H1 (cell line): ENCODE measurements around the gene MRPS31. TPM values are rescaled to one million over a fixed set of nuclear protein-coding genes. Genes with fewer than 3 reads are reported as not detected.

Experiments
- CTCF ChIA-PET: fragments of 300-600 bp; sonication (Branson Sonifier 250); formaldehyde crosslinking; loops from one replicate; lab custom pipeline; 2021; ENCODE audit not compliant: partially characterized antibody; lab: Charles Lee
- POLR2A ChIA-PET: fragments of 300-600 bp; sonication (Branson Sonifier 250); formaldehyde crosslinking; loops from one replicate; lab custom pipeline; 2021; ENCODE audit warnings: inconsistent platforms; ENCODE audit not compliant: partially characterized antibody; lab: Charles Lee
- DNase-seq, 2 experiments: peaks; one replicate each; pipeline versions ENCODE4 v3.0.0 to v3.0.0-alpha.2; 2010 to 2022; ENCODE audit warnings: low spot score in 2 of 2, low read depth in 1 of 2, mixed read lengths in 1 of 2
- FAIRE-seq: peaks from 2 replicates; lab custom pipeline; 2011; peaks lifted over from hg19 to GRCh38; lab: Jason Lieb, UNC
- H2AFZ ChIP-seq: 2 replicates; pipeline ENCODE4 v1.8.1; 2012; ENCODE audit warnings: low read length, inconsistent platforms
- H2AK5ac ChIP-seq: 2 replicates; pipeline ENCODE4 v1.6.1; 2013; ENCODE audit warnings: low read depth, low read length
- H2BK120ac ChIP-seq: replicated peaks from 2 replicates; pipeline ENCODE3; 2013; ENCODE audit warnings: low read depth, low read length, inconsistent platforms
- H2BK12ac ChIP-seq: 2 replicates; pipeline ENCODE4 v1.6.1; 2013; ENCODE audit warnings: low read depth, low read length
- H2BK15ac ChIP-seq: 2 replicates; pipeline ENCODE4 v1.6.1; 2013; ENCODE audit warnings: low read length
- H2BK20ac ChIP-seq: 2 replicates; pipeline ENCODE4 v1.6.1; 2013; ENCODE audit warnings: low read length
- H2BK5ac ChIP-seq: 2 replicates; pipeline ENCODE4 v1.6.1; 2013; ENCODE audit warnings: low read depth, low read length
- H3K14ac ChIP-seq: 2 replicates; pipeline ENCODE4 v1.6.1; 2013; ENCODE audit warnings: inconsistent platforms; ENCODE audit not compliant: insufficient read length
- H3K18ac ChIP-seq: 2 replicates; pipeline ENCODE4 v1.6.1; 2013; ENCODE audit warnings: low read length; ENCODE audit errors: extremely low read depth
- H3K23ac ChIP-seq: 2 replicates; pipeline ENCODE4 v1.6.1; 2013; ENCODE audit warnings: inconsistent platforms; ENCODE audit not compliant: insufficient read length
- H3K23me2 ChIP-seq: 2 replicates; pipeline ENCODE4 v1.6.1; 2013; ENCODE audit warnings: low read depth, low read length
- H3K27ac ChIP-seq: 2 replicates; pipeline ENCODE4 v1.6.1; 2011; ENCODE audit warnings: low read depth, low read length, inconsistent platforms
- H3K27me3 ChIP-seq, 4 experiments: replicated peaks in 1 of 4; 1 replicate in 1 of 4; 2 replicates in 3 of 4; pipeline versions ENCODE4 v1.6.1 to v1.8.1; 2011 to 2013; ENCODE audit warnings: low read length in 3 of 4, mild to moderate bottlenecking in 3 of 4, inconsistent platforms in 2 of 4, mixed read lengths in 2 of 4, moderate library complexity in 1 of 4; ENCODE audit not compliant: control insufficient read depth in 3 of 4, insufficient read depth in 3 of 4; ENCODE audit errors: extremely low read depth in 1 of 4
- H3K36me3 ChIP-seq, 4 experiments: 2 replicates each; pipeline versions ENCODE4 v1.6.1 to v1.8.1; 2011 to 2013; ENCODE audit warnings: mild to moderate bottlenecking in 4 of 4, low read length in 3 of 4, moderate library complexity in 2 of 4, control low read depth in 1 of 4, inconsistent platforms in 1 of 4; ENCODE audit not compliant: insufficient read depth in 4 of 4, control insufficient read depth in 2 of 4
- H3K4ac ChIP-seq: replicated peaks from 2 replicates; pipeline ENCODE3; 2013; ENCODE audit warnings: low read length, low read depth, mixed read lengths, inconsistent platforms; ENCODE audit not compliant: insufficient read length
- H3K4me1 ChIP-seq, 4 experiments: replicated peaks in 1 of 4; 1 replicate in 1 of 4; 2 replicates in 3 of 4; pipeline versions ENCODE4 v1.6.1 to v1.8.1; 2011 to 2013; ENCODE audit warnings: low read length in 3 of 4, inconsistent platforms in 2 of 4, mixed read lengths in 1 of 4; ENCODE audit not compliant: insufficient read depth in 4 of 4, control insufficient read depth in 3 of 4
- H3K4me2 ChIP-seq, 2 experiments: 2 replicates each; pipeline versions ENCODE4 v1.6.1 to v1.8.1; 2011 to 2013; ENCODE audit warnings: low read depth in 2 of 2, low read length in 2 of 2, control low read depth in 1 of 2, inconsistent platforms in 1 of 2, mild to moderate bottlenecking in 1 of 2; ENCODE audit not compliant: insufficient read depth in 1 of 2
- H3K4me3 ChIP-seq, 4 experiments: fragments of 200-600, 300-600 bp in 1 of 4; sonication (generic), shearing (Covaris generic), sonication (Bioruptor Twin) in 1 of 4; 2 replicates each; pipeline versions ENCODE4 v1.5.1 to v1.8.1; 2011 to 2016; ENCODE audit warnings: low read length in 4 of 4, low read depth in 3 of 4, control low read depth in 2 of 4, inconsistent platforms in 2 of 4, mild to moderate bottlenecking in 2 of 4, mixed read lengths in 1 of 4, moderate library complexity in 1 of 4; ENCODE audit not compliant: insufficient read depth in 2 of 4; ENCODE audit errors: extremely low read depth in 1 of 4
- H3K56ac ChIP-seq: replicated peaks from 2 replicates; pipeline ENCODE3; 2013; ENCODE audit warnings: low read depth, mild to moderate bottlenecking, mixed read lengths, low read length, inconsistent platforms; ENCODE audit not compliant: insufficient read length
- H3K79me1 ChIP-seq: 2 replicates; pipeline ENCODE4 v1.6.1; 2013; ENCODE audit warnings: low read depth, low read length, control low read depth
- H3K79me2 ChIP-seq, 2 experiments: 2 replicates each; pipeline versions ENCODE4 v1.6.1 to v1.8.1; 2012 to 2013; ENCODE audit warnings: low read length in 2 of 2, mild to moderate bottlenecking in 2 of 2, inconsistent platforms in 1 of 2; ENCODE audit not compliant: insufficient read depth in 2 of 2, control insufficient read depth in 1 of 2
- H3K9ac ChIP-seq, 4 experiments: replicated peaks in 1 of 4; 1 replicate in 1 of 4; 2 replicates in 3 of 4; pipeline versions ENCODE4 v1.6.1 to v1.8.1; 2011 to 2013; ENCODE audit warnings: low read depth in 3 of 4, low read length in 3 of 4, control low read depth in 2 of 4, mild to moderate bottlenecking in 2 of 4, moderate library complexity in 2 of 4, inconsistent platforms in 1 of 4; ENCODE audit errors: extremely low read depth in 1 of 4
- H3K9me3 ChIP-seq, 2 experiments: 2 replicates each; pipeline versions ENCODE4 v1.6.1 to v1.8.1; 2012 to 2013; ENCODE audit warnings: mild to moderate bottlenecking in 2 of 2, moderate library complexity in 2 of 2, control low read depth in 1 of 2, inconsistent platforms in 1 of 2, low read depth in 1 of 2, low read length in 1 of 2, mixed read lengths in 1 of 2; ENCODE audit not compliant: insufficient read depth in 2 of 2
- H4K20me1 ChIP-seq, 2 experiments: replicated peaks in 1 of 2; 2 replicates each; pipeline versions ENCODE3 to v1.8.1; 2011 to 2013; ENCODE audit warnings: inconsistent platforms in 2 of 2, low read length in 2 of 2, mild to moderate bottlenecking in 1 of 2; ENCODE audit not compliant: insufficient read depth in 2 of 2, control insufficient read depth in 1 of 2
- H4K5ac ChIP-seq: 2 replicates; pipeline ENCODE4 v1.6.1; 2013; ENCODE audit warnings: low read length, low read depth, mixed read lengths, inconsistent platforms; ENCODE audit not compliant: insufficient read length
- H4K8ac ChIP-seq: 2 replicates; pipeline ENCODE4 v1.8.0; 2013; ENCODE audit warnings: mild to moderate bottlenecking, moderate library complexity, low read length, inconsistent platforms; ENCODE audit not compliant: insufficient read depth; ENCODE audit errors: extremely low read depth
- H4K91ac ChIP-seq: replicated peaks from 2 replicates; pipeline ENCODE3; 2013; ENCODE audit warnings: low read length, mixed read lengths, inconsistent platforms; ENCODE audit not compliant: insufficient read length
- BRCA1 ChIP-seq: IDR thresholded peaks from 2 replicates; pipeline ENCODE4 v1.6.1; 2012; ENCODE audit warnings: low read depth, low read length, improper control_type of control experiment
- CEBPB ChIP-seq: IDR thresholded peaks from 2 replicates; pipeline ENCODE4 v1.6.1; 2012; ENCODE audit warnings: low read depth, low read length
- NRF1 ChIP-seq: IDR thresholded peaks from 2 replicates; pipeline ENCODE4 v1.6.1; 2011; ENCODE audit warnings: mild to moderate bottlenecking, low read depth, low read length, improper control_type of control experiment
- POLR2A ChIP-seq, 2 experiments: IDR thresholded peaks; 1 replicate in 1 of 2; 2 replicates in 1 of 2; pipeline ENCODE4 v1.6.1; 2011; ENCODE audit warnings: low read depth in 2 of 2, low read length in 2 of 2, mild to moderate bottlenecking in 2 of 2; ENCODE audit errors: control extremely low read depth in 1 of 2
- SAP30 ChIP-seq: fragments of 300-600 bp; sonication (generic); IDR thresholded peaks from 2 replicates; pipeline ENCODE4 v1.7.1; 2012; ENCODE audit warnings: low read length, moderate library complexity, mild to moderate bottlenecking, inconsistent platforms; ENCODE audit not compliant: insufficient read depth, insufficient replicate concordance
- whole genome bisulfite sequencing, 2 experiments: shearing (Covaris generic) in 1 of 2; methylation state at CpG; one replicate each; pipeline versions ENCODE4 v1.1.6 to v1.1.7; 2013 to 2015; ENCODE audit warnings: low lambda C conversion rate in 2 of 2, mixed read lengths in 2 of 2, inconsistent platforms in 1 of 2, low coverage in 1 of 2, missing lambda C conversion rate in 1 of 2; ENCODE audit not compliant: insufficient replicate concordance in 2 of 2, insufficient coverage in 1 of 2, insufficient read length in 1 of 2; ENCODE audit errors: extremely low coverage in 1 of 2, missing lambda C conversion rate in 1 of 2; 5-methylcytosine and 5-hydroxymethylcytosine counted together
- polyA plus RNA-seq, 7 experiments: library from polyadenylated mRNA; depleted of rRNA in 3 of 7; stranded (reverse) in 5 of 7; unstranded in 2 of 7; fragments of >200 nt in 5 of 7; fragments of 200-250 nt in 2 of 7; gene quantifications; 1 replicate in 5 of 7; 2 replicates in 1 of 7; 4 replicates in 1 of 7; pipeline versions ENCODE4 v1.2.1 to v1.2.3, GENCODE V29; 2011 to 2013; ENCODE audit warnings: missing spikeins in 2 of 7, mixed read lengths in 2 of 7
- total RNA-seq: library from RNA; stranded (reverse); fragmentation: NEBNext Ultra II Directional; extraction: Animal tissue kit (Norgen Biotek cat#: 25700); gene quantifications from 2 replicates; pipeline ENCODE4 v1.2.1, GENCODE V29; 2021

MRPS31 gene
- total and polyA plus RNA-seq, 2 of the 8 experiments (the other 6 are each of a cell fraction or from before 2014, with no cell fraction given), result 13.6 to 33.3 TPM

GRCh38 chr13:40774672-40775071 is 3.7 kb upstream of the MRPS31 start:
- Histone ChIP-seq H3K79me2 (peaks cover 0 to 12% of the 10 kb centered on the region in 2 experiments; a peak in 2 of 4 replicates), H2BK5ac (no peak overlapping the region), H2AK5ac (no peak overlapping the region), H3K4me2 (no peak overlapping the region), H3K27me3 (no peaks in the 10 kb centered on the region), H2BK12ac (no peak overlapping the region), H3K56ac (no peak overlapping the region), H3K14ac (no peak overlapping the region), H4K91ac (no peak overlapping the region), H3K9ac (no peak overlapping the region), H3K36me3 (no peaks in the 10 kb centered on the region), H3K79me1 (no peaks in the 10 kb centered on the region), H3K18ac (no peak overlapping the region), H4K20me1 (no peaks in the 10 kb centered on the region), H3K9me3 (no peaks in the 10 kb centered on the region), H2BK15ac (no peak overlapping the region), H3K27ac (no peak overlapping the region), H3K23me2 (peaks cover 3% of the 10 kb centered on the region; the same call in 1 of the 2 replicates), H2AFZ (no peak overlapping the region), H4K5ac (no peak overlapping the region), H3K4ac (no peak overlapping the region), H2BK120ac (no peak overlapping the region), H3K4me3 (no peak overlapping the region), H4K8ac (no peak overlapping the region), H3K23ac (no peak overlapping the region), H3K4me1 (peaks cover 0 to 4% (median 0%) of the 10 kb centered on the region in 4 experiments; a peak in 3 of 7 replicates), H2BK20ac (no peak overlapping the region)
- CTCF ChIA-PET, result interaction anchor here (0.7 to 1.8 kb wide), 6 partner anchors 8 to 254 kb away, joined by 3 to 6 read pairs (median 4); no protein-coding TSS in a partner anchor
- POLR2A ChIA-PET, result no interaction called here
- 94% methylated on average over 6 of the region's 6 CpGs; no CpG with 5 or more reads in 1 of the 2 experiments for WGBS, 2 experiments
- no peak for FAIRE-seq
- DNase-seq, result no peak
- TF ChIP-seq BRCA1 (no peak), POLR2A (IDR thresholded peaks at IDR 0.05; ENCODE audit: control extremely low read depth in 1 of 2, low read depth in 2 of 2, low read length in 2 of 2) (no peak), NRF1 (no peak), CEBPB (no peak), SAP30 (no peak)
